Measurements from ENCODE around the gene C18orf63.

C18orf63 gene

DNA sequence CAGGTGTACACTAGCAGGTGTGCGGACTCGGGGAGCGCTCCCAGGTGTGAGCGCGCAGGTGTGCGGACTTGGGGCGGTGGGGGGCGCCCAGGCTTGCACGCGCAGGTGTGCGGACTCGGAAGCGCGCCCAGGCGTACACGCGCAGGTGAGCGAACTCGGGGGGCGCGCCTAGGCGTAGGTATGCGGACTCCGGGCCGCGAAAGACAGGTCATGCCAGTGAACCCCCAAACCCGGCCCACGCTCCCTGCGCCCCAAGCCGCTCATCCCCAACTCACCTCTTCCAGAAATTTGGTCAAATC lies 24.2 kb upstream of the C18orf63 start (continued):
- TF ChIP-seq ZNF596 (tag by site-specific recombination; IDR thresholded peaks at IDR 0.05) (no peak), ZEB2 (tag by site-specific recombination; IDR thresholded peaks at IDR 0.05) (peak; percentile 85), SCRT2 (tag by site-specific recombination; IDR thresholded peaks at IDR 0.05) (no peak), TRIM28 (IDR thresholded peaks at IDR 0.05; ENCODE audit: borderline replicate concordance, low read length) (no peak), ZNF830 (tag by site-specific recombination; IDR thresholded peaks at IDR 0.05; ENCODE audit: low read depth) (no peak), ZNF239 (tag by site-specific recombination; IDR thresholded peaks at IDR 0.05) (no peak), ZNF114 (tag by site-specific recombination; IDR thresholded peaks at IDR 0.05) (no peak), RBAK (tag by site-specific recombination; IDR thresholded peaks at IDR 0.05) (no peak), EGR2 (tag by site-specific recombination; IDR thresholded peaks at IDR 0.05; ENCODE audit: low read depth) (no peak), KLF8 (tag by site-specific recombination; IDR thresholded peaks at IDR 0.05) (no peak), ZNF629 (tag by site-specific recombination; IDR thresholded peaks at IDR 0.05) (no peak), ZBTB7A (tag by site-specific recombination; IDR thresholded peaks at IDR 0.05; ENCODE audit: low read depth) (no peak), GFI1B (tag by site-specific recombination; IDR thresholded peaks at IDR 0.05) (no peak), PRDM1 (tag by site-specific recombination; IDR thresholded peaks at IDR 0.05) (no peak), ZNF274 (IDR thresholded peaks at IDR 0.05; ENCODE audit: low read length) (no peak), ZNF274 (tag by site-specific recombination; IDR thresholded peaks at IDR 0.05; ENCODE audit: borderline replicate concordance) (no peak), ZBTB17 (tag by site-specific recombination; IDR thresholded peaks at IDR 0.05) (no peak)
- TF ChIP-seq, protein P1, sequence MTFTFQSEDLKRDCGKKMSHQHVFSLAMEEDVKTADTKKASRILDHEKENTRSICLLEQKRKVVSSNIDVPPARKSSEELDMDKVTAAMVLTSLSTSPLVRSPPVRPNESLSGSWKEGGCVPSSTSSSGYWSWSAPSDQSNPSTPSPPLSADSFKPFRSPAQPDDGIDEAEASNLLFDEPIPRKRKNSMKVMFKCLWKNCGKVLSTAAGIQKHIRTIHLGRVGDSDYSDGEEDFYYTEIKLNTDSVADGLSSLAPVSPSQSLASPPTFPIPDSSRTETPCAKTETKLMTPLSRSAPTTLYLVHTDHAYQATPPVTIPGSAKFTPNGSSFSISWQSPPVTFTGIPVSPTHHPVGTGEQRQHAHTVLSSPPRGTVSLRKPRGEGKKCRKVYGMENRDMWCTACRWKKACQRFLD (tag by site-specific recombination; IDR thresholded peaks at IDR 0.05): no peak
- TF ChIP-seq, protein P2, sequence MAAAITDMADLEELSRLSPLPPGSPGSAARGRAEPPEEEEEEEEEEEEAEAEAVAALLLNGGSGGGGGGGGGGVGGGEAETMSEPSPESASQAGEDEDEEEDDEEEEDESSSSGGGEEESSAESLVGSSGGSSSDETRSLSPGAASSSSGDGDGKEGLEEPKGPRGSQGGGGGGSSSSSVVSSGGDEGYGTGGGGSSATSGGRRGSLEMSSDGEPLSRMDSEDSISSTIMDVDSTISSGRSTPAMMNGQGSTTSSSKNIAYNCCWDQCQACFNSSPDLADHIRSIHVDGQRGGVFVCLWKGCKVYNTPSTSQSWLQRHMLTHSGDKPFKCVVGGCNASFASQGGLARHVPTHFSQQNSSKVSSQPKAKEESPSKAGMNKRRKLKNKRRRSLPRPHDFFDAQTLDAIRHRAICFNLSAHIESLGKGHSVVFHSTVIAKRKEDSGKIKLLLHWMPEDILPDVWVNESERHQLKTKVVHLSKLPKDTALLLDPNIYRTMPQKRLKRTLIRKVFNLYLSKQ (tag by site-specific recombination; IDR thresholded peaks at IDR 0.05; ENCODE audit: borderline replicate concordance): no peak
- TF ChIP-seq, protein P3, sequence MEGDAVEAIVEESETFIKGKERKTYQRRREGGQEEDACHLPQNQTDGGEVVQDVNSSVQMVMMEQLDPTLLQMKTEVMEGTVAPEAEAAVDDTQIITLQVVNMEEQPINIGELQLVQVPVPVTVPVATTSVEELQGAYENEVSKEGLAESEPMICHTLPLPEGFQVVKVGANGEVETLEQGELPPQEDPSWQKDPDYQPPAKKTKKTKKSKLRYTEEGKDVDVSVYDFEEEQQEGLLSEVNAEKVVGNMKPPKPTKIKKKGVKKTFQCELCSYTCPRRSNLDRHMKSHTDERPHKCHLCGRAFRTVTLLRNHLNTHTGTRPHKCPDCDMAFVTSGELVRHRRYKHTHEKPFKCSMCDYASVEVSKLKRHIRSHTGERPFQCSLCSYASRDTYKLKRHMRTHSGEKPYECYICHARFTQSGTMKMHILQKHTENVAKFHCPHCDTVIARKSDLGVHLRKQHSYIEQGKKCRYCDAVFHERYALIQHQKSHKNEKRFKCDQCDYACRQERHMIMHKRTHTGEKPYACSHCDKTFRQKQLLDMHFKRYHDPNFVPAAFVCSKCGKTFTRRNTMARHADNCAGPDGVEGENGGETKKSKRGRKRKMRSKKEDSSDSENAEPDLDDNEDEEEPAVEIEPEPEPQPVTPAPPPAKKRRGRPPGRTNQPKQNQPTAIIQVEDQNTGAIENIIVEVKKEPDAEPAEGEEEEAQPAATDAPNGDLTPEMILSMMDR (tag by site-specific recombination; IDR thresholded peaks at IDR 0.05): peak; percentile 27; the same call in 1 of the 2 replicates
- TF ChIP-seq, protein P4, sequence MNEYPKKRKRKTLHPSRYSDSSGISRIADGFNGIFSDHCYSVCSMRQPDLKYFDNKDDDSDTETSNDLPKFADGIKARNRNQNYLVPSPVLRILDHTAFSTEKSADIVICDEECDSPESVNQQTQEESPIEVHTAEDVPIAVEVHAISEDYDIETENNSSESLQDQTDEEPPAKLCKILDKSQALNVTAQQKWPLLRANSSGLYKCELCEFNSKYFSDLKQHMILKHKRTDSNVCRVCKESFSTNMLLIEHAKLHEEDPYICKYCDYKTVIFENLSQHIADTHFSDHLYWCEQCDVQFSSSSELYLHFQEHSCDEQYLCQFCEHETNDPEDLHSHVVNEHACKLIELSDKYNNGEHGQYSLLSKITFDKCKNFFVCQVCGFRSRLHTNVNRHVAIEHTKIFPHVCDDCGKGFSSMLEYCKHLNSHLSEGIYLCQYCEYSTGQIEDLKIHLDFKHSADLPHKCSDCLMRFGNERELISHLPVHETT (tag by site-specific recombination; IDR thresholded peaks at IDR 0.05): no peak
- TF ChIP-seq, protein P5, sequence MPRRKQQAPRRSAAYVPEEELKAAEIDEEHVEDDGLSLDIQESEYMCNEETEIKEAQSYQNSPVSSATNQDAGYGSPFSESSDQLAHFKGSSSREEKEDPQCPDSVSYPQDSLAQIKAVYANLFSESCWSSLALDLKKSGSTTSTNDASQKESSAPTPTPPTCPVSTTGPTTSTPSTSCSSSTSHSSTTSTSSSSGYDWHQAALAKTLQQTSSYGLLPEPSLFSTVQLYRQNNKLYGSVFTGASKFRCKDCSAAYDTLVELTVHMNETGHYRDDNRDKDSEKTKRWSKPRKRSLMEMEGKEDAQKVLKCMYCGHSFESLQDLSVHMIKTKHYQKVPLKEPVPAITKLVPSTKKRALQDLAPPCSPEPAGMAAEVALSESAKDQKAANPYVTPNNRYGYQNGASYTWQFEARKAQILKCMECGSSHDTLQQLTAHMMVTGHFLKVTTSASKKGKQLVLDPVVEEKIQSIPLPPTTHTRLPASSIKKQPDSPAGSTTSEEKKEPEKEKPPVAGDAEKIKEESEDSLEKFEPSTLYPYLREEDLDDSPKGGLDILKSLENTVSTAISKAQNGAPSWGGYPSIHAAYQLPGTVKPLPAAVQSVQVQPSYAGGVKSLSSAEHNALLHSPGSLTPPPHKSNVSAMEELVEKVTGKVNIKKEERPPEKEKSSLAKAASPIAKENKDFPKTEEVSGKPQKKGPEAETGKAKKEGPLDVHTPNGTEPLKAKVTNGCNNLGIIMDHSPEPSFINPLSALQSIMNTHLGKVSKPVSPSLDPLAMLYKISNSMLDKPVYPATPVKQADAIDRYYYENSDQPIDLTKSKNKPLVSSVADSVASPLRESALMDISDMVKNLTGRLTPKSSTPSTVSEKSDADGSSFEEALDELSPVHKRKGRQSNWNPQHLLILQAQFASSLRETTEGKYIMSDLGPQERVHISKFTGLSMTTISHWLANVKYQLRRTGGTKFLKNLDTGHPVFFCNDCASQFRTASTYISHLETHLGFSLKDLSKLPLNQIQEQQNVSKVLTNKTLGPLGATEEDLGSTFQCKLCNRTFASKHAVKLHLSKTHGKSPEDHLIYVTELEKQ (tag by site-specific recombination; IDR thresholded peaks at IDR 0.05; ENCODE audit: borderline replicate concordance): no peak
